Naive B cell (primary cell): ENCODE measurements around the gene PROX1. TPM values are rescaled to one million over a fixed set of nuclear protein-coding genes. Genes with fewer than 3 reads are reported as not detected.

Source experiments
- ATAC-seq, 2 donors: fragments of 150-1000 bp; cut with Tn5 transposase; 2 replicates each; pipeline ENCODE4 v1.10.0; 2021; ENCODE audit warnings: low read depth in 2 of 2, mild to moderate bottlenecking in 2 of 2, moderate library complexity in 2 of 2
- DNase-seq: peaks from one replicate; pipeline ENCODE4 v3.0.0; 2022
- H3K27ac Mint-ChIP-seq, 6 donors: one replicate each; pipeline ENCODE4 v1.8.0; 2020 to 2022; ENCODE audit warnings: mild to moderate bottlenecking in 6 of 6, mixed read lengths in 6 of 6, moderate library complexity in 5 of 6, inconsistent platforms in 2 of 6
- H3K27me3 Mint-ChIP-seq, 3 donors: one replicate each; pipeline ENCODE4 v1.8.0; 2021 to 2022; ENCODE audit warnings: mixed read lengths in 3 of 3, mild to moderate bottlenecking in 1 of 3
- H3K36me3 Mint-ChIP-seq, 2 donors: one replicate each; pipeline ENCODE4 v1.8.0; 2020 to 2022; ENCODE audit warnings: mixed read lengths in 2 of 2, inconsistent platforms in 1 of 2, mild to moderate bottlenecking in 1 of 2
- H3K4me1 Mint-ChIP-seq, 3 donors: one replicate each; pipeline ENCODE4 v1.8.0; 2020 to 2022; ENCODE audit warnings: mixed read lengths in 3 of 3, inconsistent platforms in 1 of 3, mild to moderate bottlenecking in 1 of 3, moderate library complexity in 1 of 3
- H3K4me3 Mint-ChIP-seq, 8 donors: one replicate each; pipeline ENCODE4 v1.8.0; 2020 to 2022; ENCODE audit warnings: mild to moderate bottlenecking in 8 of 8, mixed read lengths in 8 of 8, moderate library complexity in 8 of 8, inconsistent platforms in 2 of 8
- H3K9me3 Mint-ChIP-seq, 7 donors: one replicate each; pipeline ENCODE4 v1.8.0; 2020 to 2022; ENCODE audit warnings: mixed read lengths in 7 of 7, mild to moderate bottlenecking in 5 of 7, inconsistent platforms in 2 of 7, moderate library complexity in 1 of 7
- polyA plus RNA-seq, 6 donors: library from polyadenylated mRNA; unstranded; fragments of 300-500 nt; fragmentation: Illumina TruSeq; gene quantifications; one replicate each; pipeline ENCODE4 v1.2.3, GENCODE V29; 2021; ENCODE audit warnings: low read depth in 6 of 6

The PROX1 gene
- polyA plus RNA-seq, 6 donors from 2014 or later, result not detected

- ATAC-seq, result no peak
- no peak for DNase-seq
- H3K4me1 Mint-ChIP-seq, result peaks cover 17 to 28% (median 22%) of the 10 kb centered on the region in 3 donors
These were observed 4.0 kb upstream of the PROX1 start for GRCh38 chr1:213983493-213984386.

GRCh38 chr1:213984387-213985208 lies 3.2 kb upstream of the PROX1 start:
- peaks cover 3 to 41% (median 24%) of the 10 kb centered on the region in 7 donors for H3K9me3 Mint-ChIP-seq
- H3K27me3 Mint-ChIP-seq, result peaks cover 74 to 96% (median 89%) of the 10 kb centered on the region in 3 donors
- H3K4me1 Mint-ChIP-seq, result peaks cover 22 to 33% (median 24%) of the 10 kb centered on the region in 3 donors
- H3K36me3 Mint-ChIP-seq, result peaks cover 0 to 36% of the 10 kb centered on the region in 2 donors
- ATAC-seq (no peak), DNase-seq (no peak)
- peak overlapping the region in 1 of 8 donors; percentile 29 for H3K4me3 Mint-ChIP-seq
- peak overlapping the region in 1 of 6 donors; percentile 76 for H3K27ac Mint-ChIP-seq

More at GRCh38 chr1:213983493-213984386, 4.0 kb upstream of the PROX1 start:
- peaks cover 74 to 96% (median 89%) of the 10 kb centered on the region in 3 donors for H3K27me3 Mint-ChIP-seq
- peaks cover 3 to 49% (median 26%) of the 10 kb centered on the region in 7 donors for H3K9me3 Mint-ChIP-seq
- H3K4me3 Mint-ChIP-seq, result no peak overlapping the region
- no peak overlapping the region for H3K27ac Mint-ChIP-seq
- peaks cover 0 to 36% of the 10 kb centered on the region in 2 donors for H3K36me3 Mint-ChIP-seq

GRCh38 chr1:213985209-213986019 lies 2.4 kb upstream of the PROX1 start:
- ATAC-seq (no peak), DNase-seq (no peak)
- Mint-ChIP-seq H3K9me3 (peaks cover 3 to 43% (median 25%) of the 10 kb centered on the region in 7 donors), H3K4me1 (peaks cover 20 to 35% (median 24%) of the 10 kb centered on the region in 3 donors), H3K36me3 (peaks cover 0 to 35% of the 10 kb centered on the region in 2 donors), H3K27ac (no peak overlapping the region), H3K27me3 (peaks cover 78 to 96% (median 90%) of the 10 kb centered on the region in 3 donors), H3K4me3 (peak overlapping the region in 1 of 8 donors; percentile 75)

DNA sequence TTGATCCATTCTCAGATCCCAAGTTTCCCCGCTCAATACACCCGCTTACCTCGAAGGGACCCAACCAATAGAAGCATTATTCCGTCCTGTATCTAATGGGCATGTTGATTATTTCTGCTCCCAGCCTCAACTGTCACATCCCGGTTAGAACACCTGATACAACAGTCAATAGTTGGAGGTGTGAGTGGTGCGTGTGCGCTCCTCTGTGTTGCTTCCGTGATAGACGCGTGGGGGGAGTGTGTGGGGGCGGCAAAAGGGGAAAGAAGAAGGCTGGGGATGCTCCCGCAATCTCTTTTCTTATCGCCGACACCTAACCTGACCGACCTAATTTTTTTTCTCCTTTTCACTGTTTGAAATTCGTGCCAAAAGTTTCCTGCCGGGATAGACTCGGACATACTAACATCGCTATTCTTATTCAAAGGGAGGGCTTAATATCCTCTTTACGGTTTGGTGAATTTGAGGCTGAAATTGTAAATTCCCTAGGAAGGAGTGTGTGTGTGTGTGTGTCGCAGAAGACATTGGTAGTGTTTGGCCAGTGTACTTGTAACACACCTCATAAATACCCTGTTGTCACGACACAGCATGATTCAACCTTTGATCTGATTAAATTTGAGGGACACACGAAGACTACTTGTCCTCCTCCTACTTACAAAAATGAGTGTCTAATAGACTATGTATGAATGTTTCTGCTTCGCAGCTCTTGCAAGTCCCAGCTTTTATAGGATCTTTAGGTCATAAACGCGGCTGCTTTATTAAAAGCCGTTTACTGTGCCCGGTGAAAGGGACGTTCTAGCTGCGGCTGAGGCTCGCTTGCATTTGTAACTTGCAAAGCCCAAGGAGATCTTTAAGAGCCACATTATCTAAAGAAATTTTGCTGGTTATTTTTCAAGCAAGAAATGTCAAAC lies 1.5 kb upstream of the PROX1 start:
- ATAC-seq, result no peak
- peak overlapping the region in 5 of 8 donors; percentile 29 to 91 (median 56) for H3K4me3 Mint-ChIP-seq
- peaks cover 3 to 43% (median 26%) of the 10 kb centered on the region in 7 donors for H3K9me3 Mint-ChIP-seq
- peaks cover 0 to 35% of the 10 kb centered on the region in 2 donors for H3K36me3 Mint-ChIP-seq
- DNase-seq, result no peak
- H3K4me1 Mint-ChIP-seq, result peaks cover 20 to 32% (median 24%) of the 10 kb centered on the region in 3 donors
- H3K27me3 Mint-ChIP-seq, result peaks cover 77 to 96% (median 90%) of the 10 kb centered on the region in 3 donors
- peak overlapping the region in 1 of 6 donors; percentile 40 for H3K27ac Mint-ChIP-seq

GRCh38 chr1:213986925-213987250 lies 885 bp upstream of the PROX1 start:
- H3K4me1 Mint-ChIP-seq, result peaks cover 20 to 32% (median 24%) of the 10 kb centered on the region in 3 donors
- H3K9me3 Mint-ChIP-seq, result peaks cover 3 to 42% (median 26%) of the 10 kb centered on the region in 7 donors
- no peak for DNase-seq
- H3K36me3 Mint-ChIP-seq, result peaks cover 0 to 35% of the 10 kb centered on the region in 2 donors
- ATAC-seq, result no peak
- H3K27ac Mint-ChIP-seq, result no peak overlapping the region
- peaks cover 75 to 94% (median 84%) of the 10 kb centered on the region in 3 donors for H3K27me3 Mint-ChIP-seq
- H3K4me3 Mint-ChIP-seq, result peak overlapping the region in 5 of 8 donors; percentile 35 to 91 (median 56)

DNA sequence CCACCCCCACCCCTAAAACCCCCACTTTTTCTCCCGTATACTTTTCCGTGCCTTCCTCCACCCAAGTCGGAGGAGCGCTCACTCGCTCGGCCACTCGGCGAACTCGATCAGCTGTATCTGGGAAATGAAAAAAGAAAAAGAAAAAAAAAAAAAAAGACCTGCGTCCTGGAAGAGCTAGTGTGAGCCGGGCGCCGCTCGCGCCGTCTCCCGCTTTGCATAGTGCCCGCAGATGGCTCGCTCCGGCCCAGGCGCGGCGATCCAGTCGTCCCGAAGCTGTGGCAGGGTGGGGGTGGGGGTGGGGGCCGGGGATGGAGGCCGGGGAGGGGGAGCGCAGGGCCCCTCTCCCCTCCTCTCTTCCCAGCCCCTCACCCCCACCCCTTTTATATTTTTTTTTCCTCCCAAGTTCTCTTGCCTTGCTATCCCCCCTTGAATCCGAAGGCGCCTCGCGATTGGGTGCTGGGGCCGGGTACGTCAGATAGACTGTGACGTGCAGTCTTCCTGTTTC lies 299 bp upstream of the PROX1 start:
- peaks cover 0 to 35% of the 10 kb centered on the region in 2 donors for H3K36me3 Mint-ChIP-seq
- peaks cover 2 to 42% (median 21%) of the 10 kb centered on the region in 7 donors for H3K9me3 Mint-ChIP-seq
- peak overlapping the region in 4 of 6 donors; percentile 58 to 81 (median 78) for H3K27ac Mint-ChIP-seq
- peaks cover 73 to 91% (median 80%) of the 10 kb centered on the region in 3 donors for H3K27me3 Mint-ChIP-seq
- DNase-seq, result no peak
- no peak for ATAC-seq
- H3K4me3 Mint-ChIP-seq, result peak overlapping the region; percentile 61 to 91 (median 87)
- peaks cover 20 to 32% (median 24%) of the 10 kb centered on the region in 3 donors for H3K4me1 Mint-ChIP-seq

GRCh38 chr1:213988507-213989001 lies 781 bp downstream of the PROX1 start:
- H3K27ac Mint-ChIP-seq, result peak overlapping the region in 2 of 6 donors; percentile 16 to 38
- DNase-seq, result no peak

DNA sequence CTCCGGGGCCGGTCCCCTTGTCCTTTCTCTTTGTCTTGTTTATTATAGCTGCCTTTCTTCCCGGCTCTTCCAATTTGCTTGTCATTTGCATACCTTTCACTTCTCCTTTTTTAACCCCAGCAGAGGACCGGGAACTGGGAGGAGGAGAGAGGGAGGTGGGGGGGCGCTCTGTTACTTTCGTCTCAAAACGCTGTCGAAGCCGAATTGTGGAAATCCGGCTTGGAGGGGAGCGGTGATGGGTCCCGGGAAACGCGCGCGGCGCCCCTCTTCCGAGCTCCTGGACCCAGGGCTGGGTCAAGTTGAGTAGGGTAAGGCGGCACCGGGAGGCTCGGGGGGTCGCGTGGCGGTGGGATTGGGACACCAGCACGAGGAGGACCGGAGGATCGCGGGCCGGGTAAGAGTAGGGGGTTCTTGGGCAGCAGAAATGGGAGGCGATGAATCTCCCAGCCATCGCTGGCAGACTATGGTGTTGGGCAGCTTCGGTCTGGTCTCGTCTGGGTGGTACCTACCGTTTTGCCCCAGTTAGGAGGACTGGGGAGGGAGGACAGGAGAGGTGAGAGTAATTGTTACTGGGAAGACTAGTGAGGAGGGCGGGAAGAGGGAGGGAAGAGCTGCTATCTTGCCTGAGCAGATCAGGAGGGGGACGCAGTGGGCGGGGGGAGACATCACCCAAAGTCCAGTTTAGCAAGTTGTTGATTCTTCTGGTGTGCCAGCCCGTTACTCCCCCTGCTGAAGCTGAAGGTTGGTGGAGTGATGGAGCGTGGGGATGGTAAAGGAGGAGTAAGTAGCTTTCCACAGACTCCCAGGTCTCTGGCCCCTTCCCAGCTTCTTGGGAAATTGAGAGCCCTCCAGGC lies 1.5 kb downstream of the PROX1 start:
- peaks cover 20 to 32% (median 24%) of the 10 kb centered on the region in 3 donors for H3K4me1 Mint-ChIP-seq
- H3K27me3 Mint-ChIP-seq, result peaks cover 67 to 90% (median 77%) of the 10 kb centered on the region in 3 donors
- ATAC-seq (peak in 1 of 2 donors; percentile 27), DNase-seq (no peak)
- H3K36me3 Mint-ChIP-seq, result peaks cover 0 to 35% of the 10 kb centered on the region in 2 donors
- H3K4me3 Mint-ChIP-seq, result peak overlapping the region; percentile 5 to 91 (median 82)
- peak overlapping the region in 3 of 6 donors; percentile 16 to 61 (median 38) for H3K27ac Mint-ChIP-seq
- H3K9me3 Mint-ChIP-seq, result peaks cover 2 to 42% (median 21%) of the 10 kb centered on the region in 7 donors

More at GRCh38 chr1:213988507-213989001, 781 bp downstream of the PROX1 start:
- Mint-ChIP-seq H3K4me3 (peak overlapping the region; percentile 5 to 91 (median 87)), H3K9me3 (peaks cover 2 to 42% (median 22%) of the 10 kb centered on the region in 7 donors), H3K4me1 (peaks cover 20 to 32% (median 24%) of the 10 kb centered on the region in 3 donors), H3K27me3 (peaks cover 73 to 92% (median 84%) of the 10 kb centered on the region in 3 donors), H3K36me3 (peaks cover 0 to 35% of the 10 kb centered on the region in 2 donors)
- ATAC-seq, result no peak

DNA sequence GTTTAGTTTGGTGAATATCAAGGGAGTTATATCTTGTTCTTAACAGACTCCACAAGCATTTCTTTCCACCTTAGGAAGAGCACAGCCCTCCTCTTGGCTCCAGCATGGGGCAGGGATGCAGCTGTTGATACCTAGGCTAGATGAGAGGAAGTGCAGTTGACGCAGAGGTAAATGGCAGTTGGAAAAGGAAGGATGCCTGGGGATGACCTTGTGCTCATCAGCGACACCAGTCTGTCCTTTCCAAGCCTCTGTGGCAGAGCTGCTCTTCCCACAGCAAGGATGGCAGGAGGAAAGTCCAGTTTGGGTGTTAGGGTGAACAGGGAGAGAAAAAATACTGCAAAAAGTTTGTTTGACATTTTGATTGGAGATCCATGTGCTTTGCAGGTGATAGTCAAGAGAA lies 6.2 kb downstream of the PROX1 start:
- H3K27me3 Mint-ChIP-seq, result peaks cover 32 to 52% (median 35%) of the 10 kb centered on the region in 3 donors

GRCh38 chr1:213994888-213995287 lies 7.1 kb downstream of the PROX1 start:
- Mint-ChIP-seq H3K36me3 (no peaks in the 10 kb centered on the region), H3K4me3 (no peak overlapping the region), H3K9me3 (peaks cover 0 to 15% (median 4%) of the 10 kb centered on the region in 7 donors), H3K27ac (no peak overlapping the region), H3K27me3 (peaks cover 23 to 42% (median 35%) of the 10 kb centered on the region in 3 donors), H3K4me1 (no peaks in the 10 kb centered on the region)
- DNase-seq (no peak), ATAC-seq (no peak)

More for the DNA sequence above, 6.2 kb downstream of the PROX1 start:
- Mint-ChIP-seq H3K36me3 (peaks cover 0 to 8% of the 10 kb centered on the region in 2 donors), H3K9me3 (peaks cover 0 to 15% (median 6%) of the 10 kb centered on the region in 7 donors), H3K4me1 (peaks cover 4 to 10% (median 6%) of the 10 kb centered on the region in 3 donors), H3K4me3 (no peak overlapping the region), H3K27ac (no peak overlapping the region)
- DNase-seq (no peak), ATAC-seq (no peak)
